ENCODE measurements around the gene HMGN3.

- TF ChIP-seq CTCF (conservative IDR thresholded peaks at IDR 0.05; ENCODE audit: low read depth, low read length) (no peak), EZH2phosphoT487 (IDR thresholded peaks at IDR 0.05; ENCODE audit: borderline replicate concordance, low read length) (no peak), EZH2 (IDR thresholded peaks at IDR 0.05; ENCODE audit: low read length, unreplicated experiment) (no peak)
Measured at GRCh38 chr6:79263359-79263758, 28.9 kb upstream of the HMGN3 start.
